Peyer's patch (tissue), 4 donors: ENCODE results near the gene RORC. TPM values are rescaled to one million over a fixed set of nuclear protein-coding genes. Genes with fewer than 3 reads are reported as not detected.
A peak's percentile ranks its signal among the peaks of the same experiment; 100 is the strongest.

Source experiments
- DNase-seq, 3 donors: peaks; one replicate each; pipeline ENCODE4 v3.0.0-alpha.2; 2017 to 2019
- H3K27ac ChIP-seq, 4 donors: fragments of 200-600 bp; sonication (generic); one replicate each; pipeline ENCODE4 v1.5.1; 2016 to 2019
- H3K27me3 ChIP-seq, 2 donors: fragments of 200-600 bp; sonication (generic); one replicate each; pipeline ENCODE4 v1.5.1; 2019
- H3K36me3 ChIP-seq, 3 donors: fragments of 200-600 bp; sonication (generic); one replicate each; pipeline ENCODE4 v1.5.1; 2016 to 2019
- H3K4me1 ChIP-seq, 4 donors: fragments of 200-600 bp; sonication (generic); one replicate each; pipeline ENCODE4 v1.5.1; 2016 to 2019
- H3K4me3 ChIP-seq, 4 donors: fragments of 200-600 bp; sonication (generic); 1 replicate in 3 of 4; 2 replicates in 1 of 4; pipeline ENCODE4 v1.5.1; 2016 to 2019; ENCODE audit warnings: mild to moderate bottlenecking in 1 of 4
- H3K9me3 ChIP-seq, 4 donors: fragments of 200-600 bp; sonication (generic); one replicate each; pipeline ENCODE4 v1.5.1; 2016 to 2019; ENCODE audit warnings: mild to moderate bottlenecking in 1 of 4
- POLR2A ChIP-seq, 2 donors: fragments of 450-650 bp; IDR thresholded peaks; one replicate each; pipeline ENCODE4 v1.5.1; 2017; ENCODE audit warnings: antibody characterized with exemption in 2 of 2, mild to moderate bottlenecking in 2 of 2, moderate library complexity in 2 of 2
- total RNA-seq, 4 donors: library from RNA; depleted of rRNA; stranded (reverse); fragments of >200 nt; gene quantifications; one replicate each; pipeline ENCODE4 v1.1.0, GENCODE V29; 2016
- TF ChIP-seq, protein P1 (sequence below), 6 experiments: fragments of 450-650 bp in 4 of 6; fragments of 200-600 bp in 2 of 6; sonication (generic) in 1 of 6; IDR thresholded peaks; one replicate each; pipeline ENCODE4 v1.5.1; 2017 to 2019; ENCODE audit warnings: antibody characterized with exemption in 6 of 6, mild to moderate bottlenecking in 3 of 6, moderate library complexity in 1 of 6

The RORC gene
- total RNA-seq, 4 donors from 2014 or later = 10.7 to 70.1 (median 46.0) TPM

DNA sequence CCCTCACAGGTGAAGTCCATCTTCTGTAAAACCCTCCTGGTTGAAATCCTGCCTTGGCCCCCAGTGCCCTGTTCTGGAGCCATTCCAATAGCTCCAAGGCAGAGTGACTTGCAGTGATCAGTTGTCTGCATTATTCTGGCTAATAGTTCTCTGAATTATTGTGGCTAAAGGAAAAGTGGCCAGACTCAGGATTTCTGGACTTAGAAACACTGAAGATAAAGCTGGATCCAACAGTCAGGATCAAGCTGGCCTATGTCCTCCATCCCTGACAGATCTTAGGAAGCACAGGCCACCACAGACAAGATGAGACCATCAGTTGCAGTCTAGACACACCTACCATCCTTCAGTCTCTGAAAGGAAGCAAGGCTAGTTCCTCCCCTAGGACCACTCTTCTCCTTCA lies 8.8 kb upstream of the RORC start:
- Histone ChIP-seq H3K4me3 (peak overlapping the region in 2 of 4 donors; percentile 51 to 53), H3K4me1 (peaks cover 0 to 38% (median 12%) of the 10 kb centered on the region in 4 donors), H3K36me3 (no peaks in the 10 kb centered on the region), H3K27me3 (no peaks in the 10 kb centered on the region), H3K9me3 (no peaks in the 10 kb centered on the region), H3K27ac (peak overlapping the region; percentile 55 to 78 (median 72))
- no peak for DNase-seq
- TF ChIP-seq, protein P1, sequence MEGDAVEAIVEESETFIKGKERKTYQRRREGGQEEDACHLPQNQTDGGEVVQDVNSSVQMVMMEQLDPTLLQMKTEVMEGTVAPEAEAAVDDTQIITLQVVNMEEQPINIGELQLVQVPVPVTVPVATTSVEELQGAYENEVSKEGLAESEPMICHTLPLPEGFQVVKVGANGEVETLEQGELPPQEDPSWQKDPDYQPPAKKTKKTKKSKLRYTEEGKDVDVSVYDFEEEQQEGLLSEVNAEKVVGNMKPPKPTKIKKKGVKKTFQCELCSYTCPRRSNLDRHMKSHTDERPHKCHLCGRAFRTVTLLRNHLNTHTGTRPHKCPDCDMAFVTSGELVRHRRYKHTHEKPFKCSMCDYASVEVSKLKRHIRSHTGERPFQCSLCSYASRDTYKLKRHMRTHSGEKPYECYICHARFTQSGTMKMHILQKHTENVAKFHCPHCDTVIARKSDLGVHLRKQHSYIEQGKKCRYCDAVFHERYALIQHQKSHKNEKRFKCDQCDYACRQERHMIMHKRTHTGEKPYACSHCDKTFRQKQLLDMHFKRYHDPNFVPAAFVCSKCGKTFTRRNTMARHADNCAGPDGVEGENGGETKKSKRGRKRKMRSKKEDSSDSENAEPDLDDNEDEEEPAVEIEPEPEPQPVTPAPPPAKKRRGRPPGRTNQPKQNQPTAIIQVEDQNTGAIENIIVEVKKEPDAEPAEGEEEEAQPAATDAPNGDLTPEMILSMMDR (IDR thresholded peaks at IDR 0.05) = no peak
- no peak for TF ChIP-seq POLR2A (IDR thresholded peaks at IDR 0.05)

DNA sequence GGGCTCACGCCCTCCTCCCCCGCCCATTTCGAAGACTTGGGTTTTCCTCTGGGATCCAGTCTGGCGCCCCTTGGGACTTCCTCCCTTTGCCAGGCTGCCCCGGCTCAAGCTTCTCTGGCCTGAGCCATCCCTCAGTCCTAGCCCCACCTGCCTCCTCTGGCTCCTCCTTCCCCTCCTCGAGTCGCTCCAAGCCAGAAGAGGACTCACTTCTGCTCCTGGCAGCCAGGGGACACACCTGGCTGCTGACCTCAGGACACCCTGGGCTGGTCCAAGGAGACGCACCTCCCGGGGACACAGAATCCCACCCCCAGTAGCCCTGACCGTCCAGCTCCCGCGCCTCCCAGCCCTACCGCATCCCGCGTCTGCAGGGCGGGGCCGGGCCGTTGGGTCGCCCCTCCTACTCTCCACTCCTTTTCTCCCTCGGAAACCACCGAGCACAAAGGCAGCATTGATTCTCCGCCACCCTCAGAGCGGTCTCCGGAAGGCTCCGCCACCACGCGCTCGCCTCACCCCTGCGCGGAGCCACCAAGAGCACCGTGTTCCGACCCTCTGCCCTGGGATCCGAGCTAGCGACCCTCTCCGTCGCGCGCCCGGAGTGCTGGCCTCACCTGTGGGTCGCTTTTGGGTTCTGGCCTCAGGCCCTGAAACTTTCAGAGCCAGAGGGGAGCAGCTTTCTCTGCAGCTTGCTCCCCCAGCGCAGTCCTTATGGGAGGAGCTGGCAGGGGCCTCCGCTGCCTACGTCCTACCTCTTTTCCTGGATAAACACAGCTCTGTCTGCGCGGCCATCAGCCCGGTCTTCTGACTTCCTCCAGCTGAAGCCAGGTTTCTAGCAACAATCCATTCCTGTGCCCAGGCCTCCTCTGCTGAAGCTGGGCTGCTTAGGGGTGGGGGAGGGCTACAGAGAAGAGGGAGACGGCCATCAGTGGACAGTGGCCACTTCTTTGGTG lies 8.1 kb upstream of the RORC start, which contains the start of gene C2CD4D:
Gene C2CD4D, minus strand, starts transcription at position 364 of the 947 bp plus-strand sequence. CDS start 831 bp downstream, outside the sequence.
- Histone ChIP-seq H3K36me3 (no peaks in the 10 kb centered on the region), H3K9me3 (no peaks in the 10 kb centered on the region), H3K27me3 (no peaks in the 10 kb centered on the region), H3K4me3 (peak within 1 kb of the TSS; percentile 42 to 67 (median 52)), H3K27ac (peak within 1 kb of the TSS; percentile 66 to 78 (median 72)), H3K4me1 (peaks cover 0 to 43% (median 12%) of the 10 kb centered on the region in 4 donors)
- DNase-seq = peak; percentile 46 to 85 (median 82)
- peak; percentile 64 to 78 for TF ChIP-seq POLR2A (IDR thresholded peaks at IDR 0.05)
- TF ChIP-seq, protein P1 (IDR thresholded peaks at IDR 0.05) = peak in 2 of 6 experiments; percentile 31 to 32

DNA sequence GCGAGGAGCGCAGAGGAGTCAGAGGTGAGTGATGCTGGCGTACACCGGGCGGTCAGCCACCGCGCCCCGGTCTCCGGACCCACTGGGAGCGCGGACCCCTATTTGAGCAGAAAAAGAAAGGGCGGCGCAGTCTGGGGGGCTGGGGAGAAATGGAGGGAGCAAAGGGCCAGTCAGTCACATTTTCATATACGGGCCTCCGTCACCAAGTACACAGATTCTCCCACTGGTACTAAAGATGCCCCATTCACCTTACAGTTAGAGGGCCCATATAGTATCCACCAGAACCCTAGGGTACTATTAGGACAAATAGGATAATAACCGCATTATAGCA lies 7.4 kb upstream of the RORC start:
- Histone ChIP-seq H3K4me1 (peaks cover 0 to 50% (median 12%) of the 10 kb centered on the region in 4 donors), H3K9me3 (no peaks in the 10 kb centered on the region), H3K4me3 (peak overlapping the region; percentile 42 to 67 (median 52)), H3K27me3 (no peaks in the 10 kb centered on the region), H3K36me3 (no peaks in the 10 kb centered on the region), H3K27ac (peak overlapping the region; percentile 66 to 78 (median 72))
- no peak for TF ChIP-seq POLR2A (IDR thresholded peaks at IDR 0.05)
- TF ChIP-seq, protein P1 (IDR thresholded peaks at IDR 0.05) = no peak
- DNase-seq = no peak

DNA sequence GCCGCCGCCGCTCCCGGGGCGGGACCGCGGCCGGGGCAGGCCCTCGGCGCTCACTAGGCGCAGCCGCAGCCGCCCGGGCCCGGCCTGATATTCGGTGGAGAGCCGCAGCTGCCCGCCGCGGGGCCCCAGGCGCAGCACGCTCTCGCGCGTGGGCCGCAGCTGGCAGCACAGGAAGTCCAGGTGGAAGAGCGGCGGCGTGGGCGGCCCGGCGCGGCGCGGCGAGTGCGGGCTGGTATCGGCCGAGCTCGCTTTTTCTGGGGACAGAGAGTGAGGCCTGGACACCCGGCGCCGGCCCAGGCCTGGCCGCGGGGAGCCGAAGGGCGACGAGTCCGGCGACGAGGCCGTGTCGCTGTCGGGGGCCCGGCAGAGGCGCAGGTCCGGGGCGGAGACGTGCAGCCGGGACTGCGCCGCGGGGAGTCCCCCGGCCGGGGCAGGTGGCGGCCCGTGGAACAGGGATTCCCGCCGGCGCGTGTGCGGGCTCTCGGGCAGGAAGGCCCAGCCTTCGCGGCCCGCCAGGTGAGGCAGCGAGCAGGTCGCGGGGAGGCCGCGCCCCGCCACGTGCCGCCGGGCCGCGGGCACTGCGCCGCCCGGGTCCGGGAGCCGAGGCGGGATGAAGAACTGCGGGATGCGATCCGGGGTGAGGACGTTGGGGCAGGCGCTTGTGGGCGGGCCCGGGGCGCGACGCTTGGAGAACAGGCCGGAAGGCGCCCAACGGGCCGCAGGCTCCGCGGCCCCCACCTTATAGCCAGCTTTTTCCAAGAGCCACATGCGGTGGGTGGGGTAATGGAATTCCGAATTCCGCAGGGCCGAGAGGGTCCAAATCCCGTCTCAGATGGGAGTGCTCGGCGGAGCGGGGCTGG lies 6.8 kb upstream of the RORC start:
- Histone ChIP-seq H3K9me3 (no peaks in the 10 kb centered on the region), H3K36me3 (no peaks in the 10 kb centered on the region), H3K27me3 (no peaks in the 10 kb centered on the region), H3K4me1 (peaks cover 0 to 56% (median 12%) of the 10 kb centered on the region in 4 donors), H3K27ac (peak overlapping the region in 3 of 4 donors; percentile 66 to 78 (median 71)), H3K4me3 (peak overlapping the region; percentile 42 to 67 (median 52))
- peak in 1 of 3 donors; percentile 54 for DNase-seq
- TF ChIP-seq, protein P1 (IDR thresholded peaks at IDR 0.05) = no peak
- no peak for TF ChIP-seq POLR2A (IDR thresholded peaks at IDR 0.05)

DNA sequence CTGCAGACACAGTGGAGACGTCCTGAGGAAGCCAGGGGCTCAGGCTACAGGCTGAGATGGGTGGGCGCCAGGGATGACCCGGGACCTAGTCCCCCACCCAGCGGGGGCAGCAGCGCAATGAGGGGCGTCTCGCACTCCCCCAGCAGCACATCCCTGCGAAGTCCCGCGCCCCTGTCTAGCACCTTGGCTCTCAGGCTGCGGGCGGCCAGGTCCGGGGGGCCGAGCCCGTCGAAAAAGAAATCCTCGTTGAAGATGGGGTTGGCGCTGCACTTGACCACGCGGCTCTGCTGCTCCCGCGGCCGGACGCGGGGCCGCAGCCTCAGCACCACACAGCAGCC lies 6.3 kb upstream of the RORC start:
- peak overlapping the region in 2 of 4 donors; percentile 66 to 78 for H3K27ac ChIP-seq
- H3K4me3 ChIP-seq = peak overlapping the region; percentile 42 to 67 (median 52)
- no peak for TF ChIP-seq POLR2A (IDR thresholded peaks at IDR 0.05)
- TF ChIP-seq, protein P1 (IDR thresholded peaks at IDR 0.05) = no peak
- no peaks in the 10 kb centered on the region for H3K36me3 ChIP-seq
- peaks cover 0 to 62% (median 12%) of the 10 kb centered on the region in 4 donors for H3K4me1 ChIP-seq
- DNase-seq = no peak
- H3K9me3 ChIP-seq = no peaks in the 10 kb centered on the region
- H3K27me3 ChIP-seq = no peaks in the 10 kb centered on the region
